CD4-positive, alpha-beta T cell treated with Interferon alpha-2 for 1 hour (primary cell): ENCODE measurements around the gene NRG3.

Source experiments
- DNase-seq, 2 donors: peaks; one replicate each; pipeline ENCODE4 v3.0.0-alpha.2; 2020 to 2022

The NRG3 gene

GRCh38 chr10:81874875-81875466 lies at the start of gene NRG3:
NRG3 (plus strand) TSS chr10:81875194.
- no peak for DNase-seq

GRCh38 chr10:81828251-81828650 lies 46.7 kb upstream of the NRG3 start:
- no peak for DNase-seq

DNA sequence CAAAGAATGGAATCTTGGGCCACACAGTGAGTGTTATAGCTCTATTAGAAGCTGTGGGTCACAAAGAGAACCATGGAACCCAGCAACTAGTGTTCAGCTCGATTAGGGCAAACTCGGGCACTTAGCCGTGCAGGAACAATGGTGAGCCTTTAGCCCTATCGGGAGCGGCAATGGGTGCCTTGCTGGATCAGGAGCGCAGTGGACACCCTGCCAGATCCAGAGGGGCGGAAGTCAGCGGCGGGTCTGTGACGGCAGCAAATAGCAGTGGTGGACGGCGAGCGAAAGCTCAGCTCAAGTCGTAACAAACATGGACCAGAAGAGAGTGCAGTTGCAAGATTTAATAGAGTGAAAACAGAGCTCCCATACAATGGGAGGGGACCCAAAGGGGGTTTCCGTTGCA lies 43.9 kb upstream of the NRG3 start:
- no peak for DNase-seq

DNA sequence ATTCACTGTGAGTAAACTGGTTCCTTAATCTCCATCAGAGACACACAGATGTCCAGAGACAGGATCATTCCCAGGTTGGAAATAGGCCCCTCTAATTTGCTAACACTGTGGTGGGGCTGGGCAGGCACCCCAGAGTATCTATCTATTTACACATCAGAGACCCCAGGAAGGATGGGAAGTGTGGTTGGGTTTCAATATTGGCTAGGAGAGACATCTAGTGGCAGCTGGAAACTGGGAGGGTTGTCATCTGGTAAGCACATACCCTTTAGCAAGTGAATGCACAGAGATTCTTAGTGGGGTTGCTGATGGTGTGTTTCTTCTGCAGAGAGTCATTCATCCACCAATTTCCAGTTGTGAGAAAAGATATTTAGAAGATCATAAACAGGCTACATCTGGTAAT lies 36.0 kb upstream of the NRG3 start:
- no peak for DNase-seq

- DNase-seq: no peak
Measured at GRCh38 chr10:81843042-81843441, 32.0 kb upstream of the NRG3 start.

- DNase-seq: no peak
Measured at GRCh38 chr10:81847675-81848074, 27.3 kb upstream of the NRG3 start.

DNA sequence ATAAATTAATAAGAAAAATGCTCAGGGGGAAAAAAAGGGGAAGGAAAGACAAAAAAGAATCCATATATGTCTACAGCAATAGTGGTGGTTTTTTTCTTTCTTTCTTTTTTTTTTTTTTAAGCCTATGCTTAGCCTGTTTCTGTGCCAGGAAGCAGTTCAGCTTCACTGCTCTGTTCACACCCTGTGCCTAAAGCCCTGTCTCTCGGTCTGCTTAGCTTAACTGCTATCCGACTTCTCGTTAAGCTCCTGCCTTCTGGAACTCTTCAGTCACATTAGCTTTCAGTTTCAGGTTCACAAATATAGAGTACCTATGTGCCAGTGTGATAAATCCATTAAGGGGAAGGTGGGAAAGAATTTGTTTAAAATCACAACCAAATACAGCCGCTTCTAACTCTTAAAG lies 26.5 kb upstream of the NRG3 start:
- no peak for DNase-seq

DNA sequence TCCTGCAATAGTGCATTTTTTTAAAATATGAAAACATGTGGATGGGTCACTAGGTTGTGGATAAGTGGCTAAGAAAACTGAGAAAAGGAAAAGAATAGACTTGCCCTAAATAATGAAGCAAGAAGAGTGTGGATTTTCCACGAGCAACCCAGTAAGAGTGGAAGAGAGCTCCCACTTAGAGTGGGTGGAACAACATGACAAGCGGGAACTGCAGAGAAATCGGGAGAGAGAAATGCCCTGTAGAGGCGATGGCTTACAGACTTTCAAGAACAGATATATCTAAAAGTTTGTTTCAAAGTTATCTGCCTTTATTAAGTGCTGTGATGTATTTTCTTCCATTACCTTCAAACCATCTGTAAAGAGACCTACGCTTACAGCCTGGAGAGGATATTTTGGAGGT lies 26.1 kb upstream of the NRG3 start:
- no peak for DNase-seq

DNA sequence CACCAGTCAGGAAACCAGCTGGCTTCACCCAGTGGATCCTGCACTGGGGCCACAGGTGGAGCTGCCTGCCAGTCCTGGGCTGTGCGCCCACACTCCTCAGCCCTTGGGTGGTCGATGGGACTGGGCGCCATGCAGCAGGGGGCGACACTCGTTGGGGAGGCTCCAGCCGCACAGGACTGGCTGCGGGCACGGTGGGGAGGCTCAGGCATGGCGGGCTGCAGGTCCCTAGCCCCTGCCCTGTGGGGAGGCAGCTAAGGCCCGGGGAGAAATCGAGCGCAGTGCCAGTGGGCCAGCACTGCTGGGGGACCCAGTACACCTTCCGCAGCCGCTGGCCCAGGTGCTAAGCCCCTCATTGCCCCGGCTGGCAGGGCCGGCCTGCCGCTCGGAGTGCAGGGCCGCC lies 12.4 kb upstream of the NRG3 start:
- DNase-seq: no peak

DNA sequence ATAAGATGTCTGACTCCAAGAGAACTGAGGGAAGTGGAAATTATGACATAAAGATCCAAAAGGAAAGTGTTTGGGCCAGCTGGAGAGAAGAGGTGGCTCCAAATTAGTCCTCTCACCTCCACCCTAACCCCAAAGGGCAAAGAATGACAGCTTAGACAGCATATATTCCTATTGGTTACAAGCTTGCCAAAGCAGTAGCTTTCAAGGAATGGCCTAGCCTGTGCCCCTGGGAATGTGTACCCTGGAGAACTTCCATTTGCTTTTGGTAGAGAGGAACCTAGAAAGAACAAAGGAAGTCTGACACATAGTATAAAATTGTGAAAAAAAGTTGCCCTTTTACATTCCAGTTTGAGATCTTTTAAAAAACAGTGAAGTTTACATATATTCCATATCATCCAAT lies 11.2 kb upstream of the NRG3 start:
- DNase-seq: no peak

DNA sequence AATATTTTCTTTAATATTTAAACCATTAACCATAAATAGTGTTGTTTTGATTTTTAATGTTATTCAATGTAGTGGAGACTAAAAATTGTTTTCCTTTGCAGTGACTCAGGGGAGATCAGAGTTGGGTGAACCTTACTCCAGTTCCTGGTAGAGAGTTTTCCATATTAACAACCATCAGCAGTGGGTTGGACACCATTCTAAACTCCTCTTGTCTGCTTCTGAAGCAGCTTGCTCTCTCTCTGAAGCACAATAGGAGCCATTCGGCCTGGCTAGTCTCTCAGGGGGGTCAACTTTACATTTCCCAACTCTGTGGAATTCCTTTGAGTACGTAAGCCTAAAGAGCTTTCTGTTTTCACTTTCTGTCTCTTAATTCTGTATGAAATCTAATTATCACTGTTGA lies 9.4 kb upstream of the NRG3 start:
- no peak for DNase-seq

- no peak for DNase-seq
Measured at GRCh38 chr10:81866753-81867152, 8.2 kb upstream of the NRG3 start.

DNA sequence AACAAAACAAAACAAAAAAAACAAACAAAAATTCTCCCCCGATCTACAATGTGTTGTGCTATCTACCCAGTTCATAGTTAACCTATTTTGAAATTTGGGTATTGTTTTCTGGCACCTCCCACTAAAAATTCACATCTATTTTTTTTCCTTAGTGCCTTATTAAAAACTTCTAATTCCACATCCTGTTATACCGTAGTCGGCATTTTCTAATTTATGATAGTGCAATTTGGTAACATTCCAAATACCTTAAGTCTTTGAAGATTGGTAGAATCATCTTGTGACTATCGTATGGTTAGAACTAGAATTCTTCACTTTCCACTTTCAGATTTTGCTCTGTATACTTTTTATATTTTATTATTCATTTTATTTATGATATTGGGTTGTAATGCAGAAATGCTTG lies 4.5 kb upstream of the NRG3 start:
- DNase-seq: no peak

DNA sequence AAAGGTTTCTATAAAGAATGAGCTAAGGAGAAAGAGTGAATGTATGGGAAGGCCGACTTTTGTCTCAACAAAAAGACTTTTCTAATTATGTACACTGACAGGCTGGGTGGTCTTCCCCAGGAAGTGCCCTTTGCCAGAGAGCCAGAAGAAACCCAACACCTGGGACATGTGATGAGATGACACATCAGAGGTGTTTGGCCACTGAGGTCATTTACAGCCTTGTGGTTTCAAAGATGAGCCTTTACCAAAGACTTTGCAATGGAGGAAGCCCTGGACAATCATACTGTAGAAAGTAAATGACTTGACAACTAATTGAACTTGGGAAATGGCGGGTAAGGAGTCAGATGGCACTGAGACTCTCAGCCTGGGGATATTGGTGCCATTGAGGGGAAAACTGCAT lies 3.4 kb upstream of the NRG3 start:
- no peak for DNase-seq

DNA sequence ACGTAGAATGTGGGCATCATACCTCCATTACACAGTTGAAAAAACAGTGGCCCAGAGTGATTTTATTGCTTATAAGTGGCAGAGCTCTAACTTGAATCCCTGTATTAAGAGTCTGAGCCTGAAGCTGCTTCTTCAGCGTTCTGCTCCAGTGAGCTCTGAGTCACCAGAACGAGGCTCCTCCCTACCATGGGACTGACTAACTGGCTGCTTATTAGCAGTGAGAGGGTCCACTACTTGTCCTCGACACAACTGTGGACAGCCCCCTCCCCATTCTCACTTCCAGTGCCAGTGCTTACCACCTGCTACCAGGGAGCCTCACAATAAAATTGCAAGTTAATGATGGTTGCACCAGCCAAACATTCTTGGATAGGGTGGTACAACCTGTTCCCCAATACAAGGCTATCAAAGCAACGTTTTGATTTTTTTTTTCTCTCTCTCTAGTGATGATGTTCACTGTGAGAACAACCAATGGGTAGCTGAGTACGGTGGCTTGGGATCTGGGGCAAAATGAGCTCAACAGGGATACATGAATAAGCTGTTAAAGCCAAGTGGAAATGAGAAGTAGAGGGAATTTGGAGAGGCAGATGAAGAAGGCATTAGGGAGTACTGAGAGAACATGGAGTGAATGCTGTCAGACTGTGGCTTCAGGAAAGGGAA lies 2.7 kb upstream of the NRG3 start:
- DNase-seq: no peak

- no peak for DNase-seq
Measured at GRCh38 chr10:81873231-81873931, 1.6 kb upstream of the NRG3 start.

DNA sequence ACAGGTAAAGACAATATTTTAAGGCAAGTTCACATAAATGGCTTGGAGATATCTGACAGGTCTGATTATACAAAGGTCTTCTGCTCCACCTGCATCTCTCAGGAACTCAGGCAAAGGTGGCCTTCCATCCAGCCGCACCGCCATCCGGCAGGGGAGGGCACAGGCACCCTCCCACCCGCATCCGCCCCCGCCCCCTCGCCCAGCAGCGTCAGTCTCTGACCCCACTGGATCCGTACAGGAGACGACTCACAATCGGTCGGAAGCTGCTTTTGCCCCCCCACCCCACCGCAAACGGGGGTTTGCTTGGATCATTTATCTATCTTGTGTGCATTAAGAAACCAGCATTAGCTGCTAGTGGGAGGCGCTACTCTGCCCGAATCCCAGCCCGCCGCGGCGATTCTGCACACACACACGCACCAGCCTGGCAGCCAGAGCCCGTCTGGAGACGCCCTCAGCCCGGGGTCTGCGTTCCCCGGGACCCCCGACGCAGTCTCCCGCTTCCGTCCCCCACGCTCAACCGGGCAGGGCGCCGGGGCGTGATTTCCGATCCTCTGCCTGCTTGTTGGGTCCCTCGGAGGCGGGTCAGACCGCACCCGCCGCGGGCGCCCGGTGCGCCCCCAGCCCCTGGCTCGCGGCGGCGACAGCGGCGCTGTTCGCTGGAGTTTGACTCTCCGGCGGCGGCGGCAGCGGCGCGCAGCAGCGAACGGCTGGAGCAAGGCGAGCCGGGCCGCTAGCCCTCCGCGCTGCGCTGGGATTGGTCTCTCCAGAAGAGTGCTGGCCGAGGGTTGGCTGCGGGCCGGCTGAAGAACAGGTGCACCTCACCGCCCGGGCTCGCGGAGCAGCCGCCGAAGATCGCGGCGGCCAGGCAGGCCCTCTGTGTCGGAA lies 820 bp upstream of the NRG3 start:
- DNase-seq: no peak

- no peak for DNase-seq
Measured at GRCh38 chr10:81875467-81876252, 666 bp downstream of the NRG3 start.

GRCh38 chr10:81876253-81877077 lies 1.5 kb downstream of the NRG3 start:
- no peak for DNase-seq

DNA sequence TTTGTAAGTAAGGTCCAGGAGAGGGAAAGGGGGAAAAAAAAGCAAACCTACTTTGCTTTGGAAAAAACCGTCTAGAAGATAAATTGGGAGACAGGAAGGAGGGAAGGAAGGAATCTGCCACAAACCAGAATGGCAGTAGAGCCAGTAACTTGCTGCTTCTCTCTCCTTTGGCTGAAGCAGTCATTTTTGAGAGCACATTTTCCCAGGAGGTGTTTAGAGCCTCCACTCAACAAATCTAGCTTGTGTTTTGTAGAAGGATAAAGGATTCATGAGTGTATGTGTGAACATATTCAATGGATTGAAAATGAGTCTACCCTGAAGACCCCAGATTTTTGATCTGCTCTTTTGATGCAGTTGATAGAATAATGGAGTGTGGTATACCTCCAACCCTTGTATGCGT lies 2.6 kb downstream of the NRG3 start:
- no peak for DNase-seq

DNA sequence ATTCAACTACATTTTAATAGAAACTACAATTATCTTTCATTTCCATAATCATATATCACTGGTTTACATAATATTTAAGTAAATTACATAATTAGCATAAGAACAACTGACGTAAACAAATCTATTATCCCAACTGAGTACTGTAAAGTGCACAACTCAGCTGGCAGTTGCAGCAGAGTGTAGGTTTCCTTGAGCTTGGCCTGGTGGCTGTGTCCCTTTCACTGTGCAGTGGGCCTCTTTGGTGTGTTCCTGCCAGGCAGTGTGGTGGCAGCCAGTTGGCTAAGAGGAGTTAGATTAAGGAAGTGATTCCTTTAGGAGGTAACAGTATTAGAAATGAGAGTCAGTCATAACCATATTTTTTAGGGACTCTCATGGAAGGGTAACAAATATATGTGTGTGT lies 7.0 kb downstream of the NRG3 start:
- DNase-seq: no peak

DNA sequence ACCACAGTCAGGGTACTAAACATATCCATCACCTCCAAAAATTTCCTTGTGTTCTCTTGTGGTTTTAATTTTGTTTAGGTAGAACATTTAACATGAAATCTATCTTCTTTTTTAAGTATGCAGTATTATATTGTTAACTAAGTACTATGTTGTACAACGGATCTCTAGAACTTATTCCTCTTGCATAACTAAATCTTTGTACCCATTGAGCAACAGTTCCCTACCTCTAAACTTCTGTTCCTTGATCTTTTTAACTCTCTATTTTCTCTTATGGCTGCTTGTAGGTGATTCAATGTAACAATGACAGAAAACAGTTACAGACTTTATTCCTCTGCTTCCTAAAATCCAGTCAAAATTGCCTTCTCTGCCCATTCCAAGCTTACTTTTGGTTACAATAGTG lies 9.9 kb downstream of the NRG3 start:
- DNase-seq: no peak
